NCI-H446 (cell line): ENCODE data around the gene SF1.
A peak's percentile ranks its signal among the peaks of the same experiment; 100 is the strongest.

Experiments used
- DNase-seq, 2 experiments: peaks; one replicate each; lab custom pipeline; 2025; lab: John Stamatoyannopoulos, UW

The SF1 gene

DNA sequence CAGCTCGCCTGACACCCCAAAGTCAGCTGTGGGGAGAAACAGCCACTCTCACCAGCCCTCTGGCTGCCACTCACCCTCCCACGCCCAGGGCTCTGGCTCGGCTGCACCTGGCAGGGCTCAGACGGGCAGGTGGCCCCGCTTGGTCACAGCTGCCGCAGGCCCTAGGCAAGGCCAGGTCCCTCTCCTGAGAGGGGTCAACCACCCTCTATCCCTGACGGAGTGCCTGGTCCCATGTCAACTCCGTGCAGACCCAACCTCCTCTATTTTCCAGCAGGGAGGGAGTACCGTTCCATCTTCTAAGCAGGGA lies 22.8 kb upstream of the SF1 start:
- no peak for DNase-seq

DNA sequence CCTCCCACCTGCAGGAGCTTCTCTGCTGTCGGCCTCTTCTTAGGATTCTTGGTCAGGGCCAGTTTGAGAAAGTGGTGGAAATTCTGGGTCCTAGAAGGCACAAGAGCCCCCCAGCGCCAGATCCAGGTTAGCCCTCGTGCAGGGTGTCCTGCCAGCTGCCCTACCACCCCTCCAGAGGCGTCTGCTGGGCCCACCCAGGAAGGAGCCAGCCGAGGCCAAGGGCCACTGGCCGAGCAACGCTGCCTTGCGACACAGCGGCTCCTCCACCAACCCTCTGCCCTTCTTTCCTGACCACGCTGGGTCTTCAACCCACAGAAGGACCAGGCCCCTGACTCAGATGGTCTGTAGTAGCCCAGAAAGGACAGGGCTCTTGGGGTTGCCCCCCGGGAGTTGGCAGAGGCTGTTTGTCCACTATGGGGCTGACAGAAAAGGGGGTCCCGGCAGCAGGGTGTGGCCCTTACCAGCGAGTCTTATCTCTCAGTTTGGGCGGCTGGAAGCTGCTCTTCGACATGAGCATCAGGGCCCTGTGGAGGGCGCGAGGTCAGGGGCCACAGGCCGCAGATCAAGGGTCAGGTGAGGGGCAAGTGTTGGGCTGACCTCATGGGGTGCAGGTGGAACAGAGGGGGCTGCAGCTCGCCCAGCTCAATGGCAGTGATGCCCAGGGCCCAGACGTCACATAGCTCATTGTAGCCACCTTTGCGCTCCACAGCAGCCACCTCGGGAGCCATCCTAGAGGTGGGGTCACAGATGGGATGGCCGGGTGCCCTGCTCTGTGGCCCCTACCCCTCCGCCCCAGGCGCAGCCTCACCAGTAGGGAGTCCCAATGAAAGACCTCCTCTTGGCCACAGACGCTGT lies 22.2 kb upstream of the SF1 start:
- no peak for DNase-seq

DNA sequence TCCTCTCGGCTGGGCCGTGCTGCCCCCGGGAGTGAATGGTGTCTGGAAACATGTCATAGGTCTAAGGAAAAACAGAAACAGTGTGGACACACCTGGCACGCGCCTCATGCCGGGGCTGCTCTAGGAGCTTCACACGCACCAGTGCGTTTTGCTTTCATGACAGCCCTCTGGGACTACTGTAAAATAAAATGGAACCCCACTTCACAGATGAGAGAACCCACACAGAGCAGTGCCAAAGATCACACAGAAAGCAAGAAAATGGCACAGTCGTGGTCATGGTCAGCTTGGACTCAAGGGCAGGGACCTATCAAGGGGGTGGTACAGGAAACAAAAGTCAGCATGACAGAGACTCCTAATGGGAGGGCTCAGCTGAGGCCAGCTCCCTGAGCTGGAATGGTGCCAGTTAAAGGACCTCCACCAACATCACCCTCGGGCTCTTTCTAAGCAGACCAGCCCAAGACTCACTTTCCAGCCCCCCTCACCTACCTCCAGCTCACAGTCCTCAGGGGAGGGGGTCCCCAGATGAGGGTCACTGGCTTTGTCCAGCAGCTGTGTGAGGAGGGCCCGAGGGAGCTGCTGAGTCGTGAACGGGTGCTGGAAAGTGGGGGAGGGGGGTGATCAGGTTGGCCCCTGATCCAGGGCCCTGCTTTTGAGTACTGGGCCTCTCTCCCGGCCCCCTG lies 21.4 kb upstream of the SF1 start:
- DNase-seq, result no peak

DNA sequence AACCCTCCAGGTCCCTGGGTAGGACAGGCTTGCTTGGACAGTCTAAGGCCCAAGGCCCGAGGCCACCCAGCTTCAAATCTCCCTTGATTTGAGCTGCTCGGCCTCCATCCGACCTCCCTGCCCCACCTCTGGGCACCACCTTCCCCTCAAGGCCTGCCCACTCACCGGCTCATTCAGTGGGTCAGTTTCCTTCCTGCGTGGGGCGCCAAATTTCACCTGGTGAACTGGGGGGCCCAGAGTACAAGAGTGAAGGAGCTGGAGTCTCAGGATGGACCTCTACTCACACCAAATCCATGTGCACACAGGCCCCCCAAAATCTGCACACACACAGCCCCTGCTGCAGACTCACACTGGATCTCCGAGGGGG lies 20.9 kb upstream of the SF1 start:
- no peak for DNase-seq

GRCh38 chr11:64796757-64797541 lies 18.6 kb upstream of the SF1 start:
- DNase-seq, result no peak

DNA sequence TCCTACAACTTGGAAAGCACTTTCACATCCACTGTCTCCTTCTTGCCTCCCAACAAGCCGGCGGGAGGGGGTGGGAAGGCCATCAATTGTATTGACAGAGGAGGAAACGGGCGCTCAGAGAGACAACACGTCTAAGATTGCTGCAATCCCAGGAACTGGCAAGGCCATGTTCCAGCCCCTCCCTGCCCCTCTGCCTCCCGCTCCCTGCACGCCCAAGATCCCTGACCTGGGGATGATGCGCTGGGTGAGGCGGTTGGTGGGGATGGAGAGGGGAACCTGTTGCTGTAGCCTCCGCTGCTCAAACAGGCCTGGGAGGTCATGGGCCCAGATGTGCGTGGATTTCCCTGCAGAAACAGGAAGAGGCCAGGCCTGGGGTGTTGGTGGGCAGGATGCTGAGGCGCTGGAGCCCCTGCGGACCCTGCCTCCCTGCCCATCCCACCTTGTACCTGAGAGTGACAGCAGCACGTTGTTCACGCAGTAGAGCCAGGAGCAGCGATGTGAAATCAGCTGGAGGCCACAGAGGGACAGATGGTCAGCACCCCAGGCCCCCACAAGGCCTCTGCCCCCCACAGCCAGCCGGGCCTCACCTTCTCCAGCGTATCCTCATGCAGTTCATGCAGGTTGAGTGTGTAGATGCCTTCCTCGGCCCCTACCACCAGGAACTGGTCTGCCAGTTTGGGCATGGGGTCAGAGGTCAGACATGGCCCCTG lies 17.9 kb upstream of the SF1 start:
- DNase-seq, result no peak

GRCh38 chr11:64794526-64794925 lies 16.2 kb upstream of the SF1 start:
- no peak for DNase-seq

DNA sequence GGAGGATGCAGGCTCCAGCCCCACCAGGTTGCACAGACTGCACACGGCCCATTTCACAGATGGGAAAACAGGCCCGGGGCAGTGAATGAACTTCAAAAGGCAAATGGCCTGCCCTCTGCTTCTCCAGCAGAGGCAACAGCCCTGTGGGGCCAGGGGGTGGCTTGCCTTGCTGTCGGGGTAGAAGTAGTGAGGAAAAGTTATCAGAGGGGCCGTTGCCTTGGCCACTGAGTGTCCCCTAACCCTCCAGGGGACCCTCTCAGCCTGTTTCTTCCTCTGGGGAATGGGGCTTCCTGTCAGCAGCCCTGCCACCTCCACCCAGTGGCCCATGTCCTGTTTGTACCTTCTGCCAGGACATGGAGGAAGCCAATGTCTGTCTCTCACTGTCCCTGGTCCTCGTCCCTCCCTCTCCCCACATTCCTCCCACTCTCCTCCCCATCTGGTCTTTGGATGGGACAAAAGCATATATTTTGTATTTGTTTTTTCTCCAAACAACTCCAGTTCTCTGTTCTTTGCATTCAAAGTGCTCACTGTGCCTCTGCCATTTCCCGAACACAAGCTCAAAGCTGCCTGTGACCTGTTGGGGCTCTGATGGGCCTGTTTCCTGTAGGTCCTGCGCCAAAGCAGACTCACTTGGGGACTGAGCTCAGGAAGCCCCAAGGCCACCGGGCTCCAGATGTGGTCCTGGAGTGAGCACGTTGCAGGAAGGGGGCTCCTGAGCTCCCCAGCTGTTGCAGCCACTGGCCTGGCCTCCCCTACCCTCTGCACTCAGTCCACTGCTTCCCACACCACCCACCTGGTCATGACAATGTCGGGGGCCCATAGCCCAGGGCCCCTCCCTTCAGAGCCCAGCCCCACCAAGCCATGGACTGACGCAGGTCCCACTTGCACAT lies 15.2 kb upstream of the SF1 start:
- DNase-seq, result no peak

- no peak for DNase-seq
Measured at GRCh38 chr11:64792482-64792881, 14.1 kb upstream of the SF1 start.

GRCh38 chr11:64791781-64792291 lies 13.5 kb upstream of the SF1 start:
- no peak for DNase-seq

- no peak for DNase-seq
Measured at GRCh38 chr11:64790205-64791095, 12.1 kb upstream of the SF1 start.

- no peak for DNase-seq
Measured at GRCh38 chr11:64789331-64790204, 11.2 kb upstream of the SF1 start.

- no peak for DNase-seq
Measured at GRCh38 chr11:64788321-64789215, 10.2 kb upstream of the SF1 start.

- DNase-seq, result peak in 1 of 2 experiments; percentile 37
Measured at GRCh38 chr11:64787526-64788320, 9.4 kb upstream of the SF1 start.

DNA sequence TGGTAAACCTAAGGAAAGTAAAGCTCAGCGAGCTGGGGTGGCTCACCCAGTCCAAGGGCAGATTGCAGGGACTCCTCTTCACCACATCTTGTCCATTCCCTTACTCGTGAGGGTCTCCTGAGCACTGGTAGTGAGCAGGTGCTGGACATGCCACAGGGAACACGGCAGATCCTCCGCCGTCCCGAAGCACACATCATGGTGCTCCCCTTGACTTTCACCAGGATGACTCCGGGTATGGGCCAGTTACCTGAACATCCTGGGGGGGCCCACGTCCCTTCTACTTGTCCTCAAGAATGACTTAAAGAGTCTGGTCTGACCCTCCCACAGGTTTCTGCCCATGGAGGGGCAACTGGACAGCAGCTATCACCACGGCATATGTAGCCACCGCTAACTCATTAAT lies 8.0 kb upstream of the SF1 start:
- no peak for DNase-seq

- no peak for DNase-seq
Measured at GRCh38 chr11:64784813-64785581, 6.7 kb upstream of the SF1 start.

DNA sequence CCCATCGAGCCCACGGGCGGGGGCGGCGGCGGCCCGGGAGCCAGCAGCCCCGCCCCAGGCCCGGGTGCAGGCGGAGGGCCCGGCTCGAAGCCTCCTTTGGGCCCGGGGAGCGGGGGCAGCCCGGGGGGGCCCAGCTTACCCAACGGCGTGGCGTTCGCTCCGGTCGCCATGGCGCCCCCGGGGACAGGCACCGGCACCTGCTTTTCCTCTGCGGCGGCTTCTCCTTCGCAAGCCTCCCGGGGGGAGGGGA lies 194 bp downstream of the SF1 start:
- DNase-seq, result no peak
